ENCODE measurements around the gene BET1L.
"Not testable (repeated sequence)": the region's sequence is repeated elsewhere in the genome, so short reads cannot be mapped to it uniquely, and the experiment has no call there.

BET1L gene, protein sequence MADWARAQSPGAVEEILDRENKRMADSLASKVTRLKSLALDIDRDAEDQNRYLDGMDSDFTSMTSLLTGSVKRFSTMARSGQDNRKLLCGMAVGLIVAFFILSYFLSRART

DNA sequence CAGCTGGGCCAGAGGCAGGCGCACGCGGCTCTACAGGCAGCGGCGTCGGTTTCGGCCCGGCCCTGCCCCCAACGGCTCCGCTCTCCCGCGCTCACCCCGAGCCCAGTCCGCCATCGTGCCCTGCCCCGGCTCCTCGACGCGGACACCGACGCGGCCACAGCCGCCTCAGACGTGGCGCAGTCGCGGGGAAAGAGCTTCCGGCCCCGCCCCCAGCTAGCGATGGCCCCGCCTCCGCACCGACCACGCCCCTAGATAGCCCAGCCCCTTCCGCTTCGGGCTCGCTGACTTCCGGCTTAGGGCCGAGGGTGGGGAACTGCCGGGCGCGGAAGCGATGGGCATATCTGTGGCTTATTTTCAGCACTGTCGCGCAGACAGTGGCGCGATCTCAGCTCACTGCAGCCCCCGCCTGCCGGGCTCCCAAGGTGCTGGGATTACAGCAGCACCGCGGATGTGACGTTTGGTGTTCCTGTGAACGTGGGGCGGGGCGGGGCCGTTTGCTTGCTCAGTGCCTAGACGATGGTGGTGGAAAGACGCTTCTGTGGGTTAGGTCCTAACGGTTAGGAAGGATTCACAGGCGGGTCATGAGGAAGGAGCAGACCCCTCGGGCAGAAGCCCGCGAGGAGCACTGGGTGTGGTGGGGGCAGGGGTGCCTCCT, at the start of gene BET1L, which contains the start of gene RIC8A:
BET1L (minus strand) TSS at position 192 of the 655 bp plus-strand sequence; CDS start at position 114, 78 bp downstream.
RIC8A (plus strand) TSS at position 501 of the 655 bp plus-strand sequence. CDS start 1,147 bp downstream, outside the sequence.
- DNase-seq = peak; percentile 66

DNA sequence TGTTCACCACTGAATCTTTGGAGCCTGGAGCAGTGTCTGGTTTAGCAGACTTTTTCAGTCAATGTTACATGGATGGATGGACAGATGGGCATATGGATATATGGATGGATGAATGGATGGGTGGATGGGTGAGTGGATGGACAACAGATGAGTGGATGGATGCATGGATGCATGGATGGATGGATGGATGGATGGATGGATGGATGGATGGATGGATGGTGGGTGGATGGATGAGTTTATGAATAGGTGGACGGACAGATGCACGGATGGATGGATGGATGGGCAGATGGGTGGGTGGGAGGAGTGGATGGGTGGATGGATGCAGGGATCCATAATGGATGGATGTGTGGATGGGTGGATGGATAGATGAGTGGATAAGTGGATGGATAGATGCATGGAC, 48.6 kb upstream of the BET1L start:
- DNase-seq = no peak

DNA sequence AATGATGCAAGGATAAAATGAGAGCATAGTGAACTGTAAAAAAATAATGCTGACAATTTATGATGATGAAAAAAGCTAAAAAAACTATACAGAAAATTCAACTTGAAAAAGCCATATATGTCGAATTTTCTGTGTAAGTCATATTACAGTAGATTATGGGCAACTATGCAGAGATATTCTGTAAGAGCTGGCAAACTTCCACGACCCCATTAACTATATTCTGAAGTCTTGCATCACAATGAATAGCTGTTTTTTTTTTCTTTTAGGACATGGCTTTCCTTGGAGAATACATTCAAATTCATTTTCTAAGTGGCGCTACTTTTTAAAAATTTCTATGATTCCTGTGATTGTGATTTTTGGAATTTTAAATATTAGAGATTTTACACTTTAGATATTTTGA, 48.0 kb upstream of the BET1L start:
- DNase-seq = no peak

DNA sequence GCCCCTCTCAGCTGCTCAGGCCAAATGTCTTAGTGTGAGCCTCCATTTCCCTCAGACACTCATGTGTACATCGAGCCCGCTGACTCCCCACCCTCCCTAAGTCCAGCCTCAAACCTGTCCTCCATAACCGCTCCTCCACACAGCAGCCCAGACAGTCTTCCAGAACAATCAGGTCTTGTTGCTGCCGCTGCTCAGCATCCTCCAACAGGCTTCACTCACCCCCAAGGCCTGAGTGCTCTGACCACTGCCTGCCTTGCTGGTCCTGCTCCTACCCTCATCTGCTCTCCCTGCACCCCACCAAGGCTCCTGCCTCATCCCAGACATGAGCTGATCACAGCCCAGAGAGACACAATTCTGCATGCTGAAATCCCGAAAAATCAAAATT, 46.7 kb upstream of the BET1L start:
- DNase-seq = no peak

DNA sequence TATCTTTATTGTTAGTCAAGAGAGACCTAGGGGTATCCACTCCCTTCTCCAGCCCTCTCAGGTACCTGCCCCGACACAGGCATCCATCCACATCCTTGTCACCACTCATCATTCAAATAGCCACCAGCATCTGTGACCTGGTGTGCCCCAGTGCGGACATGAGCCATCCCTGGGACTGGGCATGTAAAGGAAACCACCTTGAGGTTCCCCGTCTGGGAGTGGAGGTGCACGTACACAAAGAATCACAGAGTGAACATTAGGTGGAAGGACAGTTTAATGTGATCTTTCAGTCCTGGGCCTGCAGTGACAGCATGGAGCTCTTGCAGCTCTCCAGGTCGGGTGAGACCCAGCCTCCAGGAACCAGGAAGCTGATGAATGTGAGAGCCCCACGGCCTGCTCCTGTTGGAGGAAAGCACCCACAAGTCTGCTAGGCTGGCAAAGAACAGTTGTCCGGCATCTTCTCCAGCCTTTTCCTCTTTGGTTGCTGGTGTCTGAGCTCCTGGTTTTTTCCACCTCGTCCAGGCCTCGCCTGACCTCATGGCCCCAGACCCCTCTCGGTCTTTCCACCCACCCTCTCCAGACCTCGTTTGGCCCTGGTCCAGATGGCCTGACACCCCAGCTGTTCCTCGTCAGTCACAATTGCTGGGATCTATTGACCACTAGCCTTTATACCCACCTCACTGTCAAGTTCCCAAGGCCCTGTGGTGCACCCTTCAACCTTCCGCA, 46.1 kb upstream of the BET1L start:
- no peak for DNase-seq

DNA sequence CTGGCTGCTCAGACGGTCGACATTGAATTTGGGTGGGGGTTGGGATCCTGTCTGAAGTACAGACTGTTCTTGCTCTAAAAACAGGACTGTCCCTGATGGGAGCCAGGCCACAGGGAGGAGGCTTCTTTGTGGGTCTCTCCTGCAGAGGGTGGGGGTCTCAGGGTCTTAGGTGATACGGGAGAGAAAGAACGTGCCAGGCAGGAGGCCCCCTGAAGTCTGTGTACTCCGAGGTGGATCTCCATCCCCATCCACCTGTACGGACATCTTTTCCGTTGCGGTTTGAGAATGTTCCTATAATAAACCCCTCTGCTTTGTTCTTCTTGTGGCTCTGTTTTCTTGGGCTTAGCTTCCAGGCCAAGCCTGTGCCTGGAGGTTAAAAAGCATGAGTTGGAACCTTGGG, 45.5 kb upstream of the BET1L start:
- DNase-seq = no peak

DNA sequence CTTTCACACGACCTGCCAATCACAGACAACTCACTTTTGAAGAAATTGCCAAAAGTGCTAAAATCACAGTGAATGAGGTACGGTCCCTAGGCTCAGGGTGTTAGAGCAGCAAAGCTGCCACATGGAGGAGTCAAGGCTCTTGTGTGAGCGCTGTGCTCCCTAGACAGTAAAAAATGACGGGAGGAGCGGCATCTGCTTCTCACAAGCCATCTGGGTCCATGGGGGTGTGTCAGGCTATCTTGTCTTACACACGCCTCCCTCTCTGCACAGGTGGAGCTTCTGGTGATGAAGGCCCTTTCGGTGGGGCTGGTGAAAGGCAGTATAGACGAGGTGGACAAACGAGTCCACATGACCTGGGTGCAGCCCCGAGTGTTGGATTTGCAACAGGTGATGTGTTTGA, 44.4 kb upstream of the BET1L start:
- no peak for DNase-seq

DNA sequence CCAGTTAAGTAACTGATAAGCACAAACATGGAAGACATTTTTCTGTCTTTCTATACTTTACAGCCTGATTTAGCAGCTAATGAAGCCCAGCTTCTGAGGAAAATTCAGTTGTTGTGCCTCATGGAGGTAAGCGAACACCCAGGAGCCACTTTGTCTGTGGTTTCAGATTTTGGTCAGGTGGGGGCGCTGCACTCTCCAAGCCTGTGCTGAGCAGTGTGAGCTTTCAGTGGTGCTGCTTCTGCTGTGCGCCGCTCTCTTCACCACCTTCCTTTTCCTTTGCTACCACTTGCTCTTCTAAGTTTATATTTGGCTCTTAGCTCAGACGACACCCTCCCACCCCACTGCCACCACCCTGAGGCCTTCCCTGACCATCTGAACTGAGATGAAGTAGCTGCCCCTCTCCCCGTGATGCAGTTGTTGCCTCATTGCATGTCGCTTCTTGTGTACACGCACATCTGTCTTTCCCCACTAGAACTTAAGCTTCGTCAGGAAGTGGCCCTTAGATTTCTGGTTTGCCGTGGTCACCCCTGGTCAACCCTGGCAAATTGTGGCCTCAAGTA, 43.6 kb upstream of the BET1L start:
- no peak for DNase-seq

DNA sequence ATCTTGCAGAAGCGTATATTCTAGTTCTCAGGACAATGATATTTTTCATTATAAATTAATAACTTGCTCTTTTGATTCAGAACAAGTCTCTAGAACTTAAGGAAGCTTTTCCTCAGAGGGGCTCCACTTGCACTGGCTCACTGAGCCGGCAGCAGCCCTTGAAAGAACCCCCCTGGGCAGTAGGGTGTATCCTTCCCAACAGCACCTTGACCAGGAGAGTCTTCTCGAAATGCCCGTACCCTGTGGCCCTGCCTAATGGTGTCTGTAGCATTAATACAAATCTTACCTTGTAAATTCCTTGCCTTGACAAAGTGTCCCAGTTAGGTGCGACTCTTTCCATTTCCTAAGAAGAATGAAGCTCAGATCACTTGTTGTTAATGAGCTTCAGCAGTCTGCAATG, 43.1 kb upstream of the BET1L start:
- no peak for DNase-seq

DNA sequence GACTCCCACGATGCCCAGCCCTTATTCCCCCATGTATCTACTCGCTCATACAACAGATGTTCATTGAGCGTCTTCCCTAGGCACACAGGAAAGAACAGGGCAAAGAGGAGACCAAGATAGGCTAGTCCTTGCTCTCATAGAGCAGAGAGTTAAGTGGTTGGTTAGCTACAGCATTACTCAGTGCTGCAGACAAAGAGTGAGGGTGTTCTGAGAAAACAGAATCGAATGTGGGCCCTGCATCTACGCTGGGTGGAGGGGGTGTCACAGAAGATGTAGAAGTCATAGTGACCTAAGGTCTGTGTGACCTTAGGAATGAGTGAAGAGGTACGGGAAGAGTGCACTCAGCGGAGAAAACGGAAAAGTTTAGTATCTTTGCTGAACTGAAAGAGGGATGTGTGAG, 41.9 kb upstream of the BET1L start:
- no peak for DNase-seq

DNA sequence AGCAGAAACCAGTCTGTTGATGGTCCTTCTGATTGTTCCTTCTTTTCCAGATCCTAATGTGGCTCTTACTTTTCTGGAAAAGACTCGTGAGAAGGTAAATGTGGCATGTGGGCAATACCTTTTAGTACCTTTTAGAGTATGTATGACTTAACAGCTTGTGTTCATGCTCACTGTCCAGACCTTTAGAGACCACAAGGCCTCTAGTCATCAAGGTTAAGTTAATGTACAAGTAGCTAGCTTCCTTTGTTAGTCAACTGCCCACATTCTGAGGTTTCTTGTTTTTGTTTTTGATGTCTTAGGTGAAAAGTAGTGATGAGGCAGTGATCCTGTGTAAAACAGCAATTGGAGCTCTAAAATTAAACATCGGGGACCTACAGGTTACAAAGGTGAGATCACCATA, 37.2 kb upstream of the BET1L start:
- no peak for DNase-seq

DNA sequence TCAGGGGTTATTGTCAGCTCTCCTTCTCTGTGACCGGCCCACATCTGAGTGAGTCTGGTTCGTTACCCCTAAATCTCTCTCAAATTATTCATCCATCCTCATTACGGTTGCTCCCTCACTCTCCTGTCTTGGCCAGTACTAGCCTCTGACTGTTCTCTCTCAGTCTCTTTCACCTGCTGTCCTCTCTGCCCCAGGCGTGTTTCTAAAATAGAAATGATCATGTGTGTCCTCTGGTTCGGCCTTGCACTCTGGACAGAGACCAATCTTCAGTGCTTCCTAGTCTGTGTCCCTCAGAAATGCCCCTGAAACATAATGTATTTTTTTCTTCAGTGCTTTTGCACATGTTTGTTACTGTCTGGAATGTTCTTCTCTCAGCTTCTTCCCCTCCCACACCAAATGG, 34.4 kb upstream of the BET1L start:
- DNase-seq = no peak

DNA sequence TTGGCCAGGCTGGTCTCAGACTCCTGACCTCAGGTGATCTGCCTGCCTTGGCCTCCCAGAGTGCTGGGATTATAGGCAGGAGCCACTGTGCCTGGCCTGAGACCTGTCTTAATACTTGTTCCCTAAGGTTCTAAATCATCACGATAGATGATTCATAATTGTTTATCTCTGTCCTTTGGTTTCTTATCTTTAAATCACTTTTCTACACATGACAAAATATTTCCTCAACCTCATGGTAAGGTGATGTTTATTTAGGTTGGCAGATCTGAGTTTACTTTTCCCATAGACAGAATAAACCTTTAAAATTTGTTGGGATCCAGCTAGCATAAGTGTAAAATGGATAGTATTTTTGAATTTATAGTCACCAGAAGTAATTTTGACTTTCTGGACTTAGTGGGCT, 33.1 kb upstream of the BET1L start:
- no peak for DNase-seq

DNA sequence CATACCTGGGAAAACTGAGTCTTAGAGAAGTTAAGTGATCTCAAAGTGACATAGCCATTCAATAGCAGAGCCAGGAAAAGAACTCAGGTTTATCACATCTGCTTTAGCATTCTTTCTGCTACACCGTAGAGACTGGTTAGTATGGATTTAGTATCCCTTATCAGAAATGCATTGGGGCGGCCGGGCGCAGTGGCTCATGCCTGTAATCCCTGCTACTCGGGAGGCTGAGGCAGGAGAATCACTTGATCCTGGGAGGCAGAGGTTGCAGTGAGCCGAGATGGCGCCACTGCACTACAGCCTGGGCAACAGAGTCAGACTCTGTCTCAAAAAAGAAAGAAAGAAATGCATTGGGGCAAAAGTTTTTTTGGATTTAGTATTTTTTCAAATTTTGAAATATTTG, 31.1 kb upstream of the BET1L start:
- DNase-seq = not testable (repeated sequence)

DNA sequence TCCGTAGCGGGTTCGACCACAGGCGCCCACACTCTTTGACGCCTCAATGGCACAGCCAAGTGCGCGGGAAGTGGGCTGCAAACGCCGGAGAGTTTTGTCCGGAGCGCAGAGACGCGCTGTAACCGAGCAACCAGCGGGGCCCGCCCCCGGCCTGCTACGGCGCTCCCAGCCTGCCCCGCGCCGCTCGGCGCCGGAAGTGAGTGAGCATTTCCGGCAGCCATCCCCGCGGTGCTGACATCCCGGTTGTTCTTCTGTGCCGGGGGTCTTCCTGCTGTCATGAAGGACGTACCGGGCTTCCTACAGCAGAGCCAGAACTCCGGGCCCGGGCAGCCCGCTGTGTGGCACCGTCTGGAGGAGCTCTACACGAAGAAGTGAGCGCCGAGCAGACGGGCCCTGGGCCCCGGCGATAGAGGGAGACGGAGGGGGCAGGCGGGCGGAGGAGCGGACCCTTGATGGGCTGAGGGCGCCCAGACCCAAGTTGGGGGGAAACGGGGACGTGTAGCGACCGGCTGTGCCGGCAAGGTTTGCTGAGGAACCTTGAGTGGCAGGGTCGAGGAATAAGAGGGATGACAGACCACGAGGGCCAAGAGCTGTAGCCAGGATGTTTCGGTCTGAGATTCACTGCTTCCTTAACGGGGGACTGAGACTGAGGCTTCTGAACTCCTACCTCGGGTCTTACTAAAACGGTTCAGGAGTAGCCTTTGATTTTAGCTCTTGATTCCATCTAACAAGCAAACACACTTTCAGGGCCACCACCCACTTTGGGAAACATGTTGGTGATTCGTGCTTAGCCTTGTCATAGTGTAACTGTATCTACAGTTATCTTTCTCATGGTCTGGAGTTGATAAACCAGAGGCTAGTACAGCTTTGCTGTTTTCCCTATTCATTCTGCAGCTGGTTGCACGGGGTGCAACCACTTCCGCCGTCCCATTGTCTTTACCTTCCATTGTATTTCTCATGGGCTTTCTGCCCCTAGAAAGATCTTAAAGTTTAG, 29.9 kb upstream of the BET1L start, which contains the start of gene PSMD13:
PSMD13 (plus strand) TSS at position 203 of the 994 bp plus-strand sequence; CDS start at position 277, 74 bp downstream.
- DNase-seq = peak; percentile 28

DNA sequence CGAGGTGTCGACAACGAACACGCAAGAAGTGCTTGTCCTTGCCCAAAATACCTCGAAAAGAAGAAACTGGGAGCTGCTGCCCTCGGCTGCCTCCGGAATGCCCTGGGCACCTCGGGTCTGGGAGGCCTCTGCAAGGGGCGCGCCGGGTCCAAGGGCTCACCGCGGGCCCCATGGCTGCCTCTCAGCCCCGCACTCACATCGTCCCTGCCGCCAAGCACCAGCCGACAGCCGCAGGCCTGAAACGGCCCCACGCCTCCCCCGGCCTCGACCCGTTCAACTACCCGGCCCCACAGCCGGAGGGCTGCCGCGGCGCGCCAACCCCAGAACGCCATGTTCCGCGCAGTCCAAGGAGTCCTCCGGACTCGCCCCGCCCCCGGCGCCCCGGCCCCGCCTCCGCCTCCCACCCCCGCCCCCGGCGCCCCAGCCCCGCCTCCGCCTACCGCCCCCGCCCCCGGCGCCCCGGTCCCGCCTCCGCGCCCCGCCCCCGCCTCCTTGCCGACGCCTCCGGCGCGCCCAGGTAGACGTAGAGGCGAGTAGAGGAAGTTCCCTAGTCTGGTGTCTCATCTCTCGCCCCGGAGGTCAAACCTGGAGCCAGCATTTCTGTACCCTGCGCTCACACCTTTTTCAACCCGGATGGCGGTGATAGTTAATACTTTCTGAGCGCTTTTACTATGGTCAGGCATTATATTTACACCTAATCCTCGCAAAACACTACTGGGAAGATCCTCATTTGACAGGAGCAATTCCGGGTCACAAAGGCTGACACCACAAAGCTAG, 29.0 kb upstream of the BET1L start, which contains the start of gene SIRT3:
SIRT3 (minus strand) TSS at position 346 of the 777 bp plus-strand sequence; CDS start at position 332, 14 bp downstream.
- peak; percentile 27 for DNase-seq

DNA sequence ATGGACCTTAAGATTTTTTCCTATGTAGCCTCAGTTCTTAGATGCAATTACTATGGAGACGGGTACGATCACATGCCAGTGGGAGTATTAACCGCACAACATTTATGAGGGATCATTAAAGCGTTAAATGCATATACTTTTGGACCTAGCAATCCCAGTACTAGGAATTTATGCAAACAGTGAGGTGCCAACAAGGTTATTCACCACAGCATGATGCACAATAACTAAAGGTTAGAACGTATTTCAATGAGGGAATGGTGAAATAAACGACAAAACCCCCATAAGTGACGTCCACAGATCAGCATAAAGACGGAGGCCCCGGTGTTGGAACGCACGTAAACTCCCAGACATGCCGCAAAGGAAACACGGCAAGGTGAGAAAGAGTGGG, 28.4 kb upstream of the BET1L start:
- DNase-seq = no peak

DNA sequence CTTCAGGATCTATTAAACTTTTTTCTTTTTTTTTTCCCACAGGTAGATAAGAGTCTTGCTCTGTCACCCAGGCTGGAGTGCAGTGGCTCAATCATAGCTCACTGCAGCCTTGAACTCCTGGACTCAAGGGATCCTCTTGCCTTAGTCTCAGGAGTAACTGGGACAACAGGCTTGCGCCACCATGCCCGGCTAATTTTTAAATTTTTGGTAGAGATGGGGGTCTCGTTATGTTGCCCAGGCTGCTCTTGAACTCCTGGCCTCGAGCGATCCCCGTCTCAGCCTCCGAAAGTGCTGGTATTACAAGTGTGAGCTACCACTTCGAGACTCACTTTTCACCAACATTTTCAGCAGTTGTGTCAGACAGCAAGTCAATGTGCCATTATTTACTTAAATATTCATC, 28.0 kb upstream of the BET1L start:
- no peak for DNase-seq

DNA sequence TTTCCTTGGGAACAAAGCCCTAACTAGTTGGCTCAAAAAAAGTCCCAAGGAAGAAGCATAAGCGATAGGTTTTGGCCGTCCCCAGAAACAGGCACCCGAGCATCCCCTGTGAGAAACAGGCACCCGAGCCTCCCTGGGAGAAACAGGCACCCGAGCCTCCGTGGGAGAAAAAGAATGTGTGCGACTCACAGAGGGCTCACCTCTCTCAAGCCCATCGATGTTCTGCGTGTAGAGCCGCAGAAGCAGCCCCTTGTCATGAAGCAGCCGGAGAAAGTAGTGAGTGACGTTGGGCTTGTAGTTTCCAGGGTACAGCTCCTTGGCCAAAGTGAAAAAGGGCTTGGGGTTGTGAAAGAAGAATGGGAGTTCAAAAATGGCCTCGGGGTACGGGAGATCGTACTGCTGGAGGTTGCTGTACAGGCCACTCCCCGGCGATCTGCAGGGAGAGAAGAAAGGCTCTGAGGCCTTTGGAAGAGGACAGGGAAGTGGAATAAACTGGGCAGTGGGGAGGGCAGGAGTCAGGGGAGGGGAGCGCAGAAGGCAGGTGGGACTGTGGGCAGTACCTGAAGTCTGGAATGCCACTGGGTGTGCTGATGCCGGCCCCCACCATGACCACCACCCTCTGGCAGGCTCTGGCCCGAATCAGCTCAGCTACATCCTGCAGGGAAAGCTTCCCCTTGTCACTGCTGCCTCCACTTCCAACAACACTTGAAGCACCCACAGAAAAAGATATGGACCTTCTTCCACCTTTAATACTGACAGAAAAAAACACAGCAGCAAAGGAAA, 25.8 kb upstream of the BET1L start:
- no peak for DNase-seq

DNA sequence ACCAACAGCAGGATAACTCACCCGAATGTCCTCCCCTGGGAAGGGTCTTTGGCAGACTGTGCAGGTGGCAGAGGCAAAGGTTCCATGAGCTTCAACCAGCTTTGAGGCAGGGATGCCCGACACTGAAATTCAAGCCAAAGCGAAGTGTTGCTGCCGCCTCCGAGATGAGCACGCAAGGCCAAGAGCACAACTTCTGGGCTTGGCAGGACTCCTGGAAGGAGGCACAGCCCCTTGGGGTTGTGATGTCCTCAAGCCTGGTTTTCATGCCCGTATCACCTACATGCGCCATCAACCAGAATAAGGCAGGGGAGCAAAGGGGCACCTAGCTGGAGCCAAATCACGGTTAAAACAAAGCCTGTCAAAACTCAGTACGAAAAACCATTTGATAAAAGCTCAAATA, 23.2 kb upstream of the BET1L start:
- no peak for DNase-seq

DNA sequence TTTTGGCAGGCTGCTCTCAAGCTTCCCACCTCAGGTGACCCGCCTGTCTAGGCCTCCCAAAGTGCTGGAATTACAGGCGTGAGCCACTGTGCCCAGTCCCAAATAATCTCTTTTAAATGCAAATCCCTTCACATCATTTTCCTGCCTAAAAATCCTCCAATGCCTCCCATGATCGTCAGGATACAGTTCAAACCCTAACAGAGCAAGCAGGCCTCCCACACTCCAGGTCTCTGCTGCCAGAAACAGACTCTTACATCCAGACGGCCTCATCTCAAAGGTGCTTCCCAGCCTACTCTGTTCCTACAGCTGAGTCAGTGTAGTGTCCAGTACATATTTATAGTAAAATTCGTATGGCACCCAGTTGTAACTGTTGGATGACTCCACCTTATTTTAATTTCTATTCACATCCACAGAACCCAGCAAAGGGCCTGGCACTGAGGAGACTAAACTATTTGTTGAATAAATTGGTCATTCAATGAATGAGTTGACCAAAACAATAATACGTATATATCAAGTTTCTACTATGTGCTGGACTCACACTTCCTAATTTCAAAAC, 20.7 kb upstream of the BET1L start:
- no peak for DNase-seq

All from DMS79 (cell line).